H9 (cell line): ENCODE results near the gene LITAFD. TPM values are rescaled to one million over a fixed set of nuclear protein-coding genes. Genes with fewer than 3 reads are reported as not detected.

Experiments used
- DNase-seq: peaks from one replicate; pipeline ENCODE4 v3.0.0-alpha.2; 2017
- H2AFZ ChIP-seq: one replicate; pipeline ENCODE4 v1.6.1; 2013; ENCODE audit warnings: mild to moderate bottlenecking, low read length, control low read depth, moderate library complexity
- H2AK5ac ChIP-seq: 2 replicates; pipeline ENCODE4 v1.6.1; 2013; ENCODE audit warnings: low read length, control low read depth, mixed read lengths; ENCODE audit not compliant: insufficient read length
- H2BK120ac ChIP-seq: one replicate; pipeline ENCODE4 v1.6.1; 2013; ENCODE audit warnings: low read depth, mild to moderate bottlenecking, low read length, control low read depth, inconsistent platforms; ENCODE audit not compliant: poor library complexity, severe bottlenecking
- H2BK12ac ChIP-seq: 2 replicates; pipeline ENCODE4 v1.6.1; 2013; ENCODE audit warnings: low read length, control low read depth, mixed read lengths, low read depth; ENCODE audit not compliant: insufficient read length
- H2BK15ac ChIP-seq: 2 replicates; pipeline ENCODE4 v1.6.1; 2013; ENCODE audit warnings: low read depth, low read length, control low read depth
- H2BK20ac ChIP-seq: one replicate; pipeline ENCODE4 v1.6.1; 2013; ENCODE audit warnings: low read depth, mild to moderate bottlenecking, low read length, control low read depth, inconsistent platforms; ENCODE audit not compliant: poor library complexity, severe bottlenecking
- H2BK5ac ChIP-seq: 2 replicates; pipeline ENCODE4 v1.6.1; 2013; ENCODE audit warnings: low read length, control low read depth, mixed read lengths; ENCODE audit not compliant: insufficient read length
- H3K14ac ChIP-seq: 2 replicates; pipeline ENCODE4 v1.6.1; 2013; ENCODE audit warnings: low read length, control low read depth; ENCODE audit not compliant: insufficient read depth
- H3K18ac ChIP-seq: 2 replicates; pipeline ENCODE4 v1.6.1; 2013; ENCODE audit warnings: low read depth, mild to moderate bottlenecking, mixed read lengths, low read length, control low read depth; ENCODE audit not compliant: insufficient read length
- H3K23ac ChIP-seq: 2 replicates; pipeline ENCODE4 v1.6.1; 2013; ENCODE audit warnings: low read length, control low read depth, mixed read lengths, low read depth; ENCODE audit not compliant: insufficient read length
- H3K23me2 ChIP-seq: 2 replicates; pipeline ENCODE4 v1.6.1; 2013; ENCODE audit warnings: low read depth, mild to moderate bottlenecking, mixed read lengths, low read length, control low read depth; ENCODE audit not compliant: insufficient read length, poor library complexity, severe bottlenecking
- H3K27ac ChIP-seq: 2 replicates; pipeline ENCODE4 v1.5.1; 2013; ENCODE audit warnings: low read length, control low read depth, mixed read lengths, low read depth; ENCODE audit not compliant: insufficient read length
- H3K27me3 ChIP-seq: 2 replicates; pipeline ENCODE4 v1.6.1; 2013; ENCODE audit warnings: low read length, control low read depth, inconsistent platforms; ENCODE audit not compliant: insufficient read depth
- H3K4ac ChIP-seq: 2 replicates; pipeline ENCODE4 v1.6.1; 2013; ENCODE audit warnings: low read depth, mild to moderate bottlenecking, control low read depth, inconsistent platforms, low read length, moderate library complexity
- H3K4me1 ChIP-seq: 2 replicates; pipeline ENCODE4 v1.6.1; 2013; ENCODE audit warnings: low read length, control low read depth, inconsistent platforms; ENCODE audit not compliant: insufficient read depth
- H3K4me2 ChIP-seq: 2 replicates; pipeline ENCODE4 v1.6.1; 2013; ENCODE audit warnings: low read length, control low read depth, mixed read lengths; ENCODE audit not compliant: insufficient read length, insufficient read depth
- H3K56ac ChIP-seq: 2 replicates; pipeline ENCODE4 v1.6.1; 2013; ENCODE audit warnings: low read depth, mild to moderate bottlenecking, mixed read lengths, low read length, control low read depth; ENCODE audit not compliant: insufficient read length
- H3K79me1 ChIP-seq: 2 replicates; pipeline ENCODE4 v1.6.1; 2013; ENCODE audit warnings: low read depth, mild to moderate bottlenecking, moderate library complexity, low read length, control low read depth, inconsistent platforms; ENCODE audit not compliant: insufficient read depth, poor library complexity, severe bottlenecking
- H3K79me2 ChIP-seq: 2 replicates; pipeline ENCODE4 v1.6.1; 2013; ENCODE audit warnings: low read length, control low read depth, inconsistent platforms; ENCODE audit not compliant: insufficient read depth
- H3K9ac ChIP-seq: 2 replicates; pipeline ENCODE4 v1.6.1; 2013; ENCODE audit warnings: low read length, control low read depth, mixed read lengths; ENCODE audit not compliant: insufficient read length; ENCODE audit errors: extremely low read depth
- H3K9me3 ChIP-seq: one replicate; pipeline ENCODE4 v1.6.1; 2013; ENCODE audit warnings: low read depth, low read length, inconsistent platforms; ENCODE audit not compliant: control insufficient read depth
- H3T11ph ChIP-seq: one replicate; pipeline ENCODE4 v1.6.1; 2013; ENCODE audit warnings: mild to moderate bottlenecking, low read length, control low read depth, inconsistent platforms
- H4K20me1 ChIP-seq: one replicate; pipeline ENCODE4 v1.6.1; 2013; ENCODE audit not compliant: control insufficient read depth, insufficient read length, insufficient read depth
- H4K5ac ChIP-seq: 2 replicates; pipeline ENCODE4 v1.6.1; 2013; ENCODE audit warnings: low read depth, mild to moderate bottlenecking, mixed read lengths, low read length, control low read depth; ENCODE audit not compliant: insufficient read length
- H4K8ac ChIP-seq: replicated peaks from 2 replicates; pipeline ENCODE4 v1.6.1; 2013; ENCODE audit warnings: low read length, control low read depth, mixed read lengths, low read depth; ENCODE audit not compliant: insufficient read length
- H4K91ac ChIP-seq: 2 replicates; pipeline ENCODE4 v1.6.1; 2013; ENCODE audit warnings: low read depth, mild to moderate bottlenecking, moderate library complexity, mixed read lengths, low read length, control low read depth; ENCODE audit not compliant: insufficient read length
- H3K27ac Mint-ChIP-seq, 3 experiments: 2 replicates in 2 of 3; 3 replicates in 1 of 3; pipeline ENCODE4 v1.8.0; 2020 to 2021; ENCODE audit warnings: mixed read lengths in 3 of 3, mild to moderate bottlenecking in 1 of 3, moderate library complexity in 1 of 3
- H3K27me3 Mint-ChIP-seq: 2 replicates; pipeline ENCODE4 v1.8.0; 2021; ENCODE audit warnings: low read depth, mild to moderate bottlenecking, moderate library complexity, mixed read lengths
- H3K36me3 Mint-ChIP-seq, 3 experiments: 2 replicates in 2 of 3; 3 replicates in 1 of 3; pipeline ENCODE4 v1.8.0; 2020 to 2021; ENCODE audit warnings: low read depth in 3 of 3, mixed read lengths in 3 of 3; ENCODE audit not compliant: insufficient read depth in 1 of 3
- H3K4me1 Mint-ChIP-seq, 2 experiments: 2 replicates each; pipeline ENCODE4 v1.8.0; 2020; ENCODE audit warnings: mixed read lengths in 2 of 2
- H3K4me3 Mint-ChIP-seq, 2 experiments: 2 replicates in 1 of 2; 3 replicates in 1 of 2; pipeline ENCODE4 v1.8.0; 2020 to 2021; ENCODE audit warnings: mild to moderate bottlenecking in 2 of 2, mixed read lengths in 2 of 2, moderate library complexity in 1 of 2
- H3K9me3 Mint-ChIP-seq, 2 experiments: 2 replicates in 1 of 2; 3 replicates in 1 of 2; pipeline ENCODE4 v1.8.0; 2020; ENCODE audit warnings: mild to moderate bottlenecking in 2 of 2, mixed read lengths in 2 of 2, moderate library complexity in 1 of 2
- CTCF ChIP-seq: fragments of 200-600 bp; sonication (generic); conservative IDR thresholded peaks from 3 replicates; pipeline ENCODE4 v1.8.0; 2021; ENCODE audit warnings: antibody characterized with exemption, mild to moderate bottlenecking
- WGBS: extraction: QIAGEN DNeasy Blood & Tissue Kit; methylation state at CpG from one replicate; pipeline ENCODE4 v1.1.7; 2013; ENCODE audit warnings: missing lambda C conversion rate, low lambda C conversion rate, mixed read lengths; ENCODE audit not compliant: insufficient read length; ENCODE audit errors: extremely low coverage; 5-methylcytosine and 5-hydroxymethylcytosine counted together
- total RNA-seq: library from RNA; stranded (reverse); gene quantifications from 2 replicates; pipeline ENCODE4 v1.2.1, GENCODE V29; 2021

The LITAFD gene
- total RNA-seq, 1 experiment from 2014 or later, result not detected

DNA sequence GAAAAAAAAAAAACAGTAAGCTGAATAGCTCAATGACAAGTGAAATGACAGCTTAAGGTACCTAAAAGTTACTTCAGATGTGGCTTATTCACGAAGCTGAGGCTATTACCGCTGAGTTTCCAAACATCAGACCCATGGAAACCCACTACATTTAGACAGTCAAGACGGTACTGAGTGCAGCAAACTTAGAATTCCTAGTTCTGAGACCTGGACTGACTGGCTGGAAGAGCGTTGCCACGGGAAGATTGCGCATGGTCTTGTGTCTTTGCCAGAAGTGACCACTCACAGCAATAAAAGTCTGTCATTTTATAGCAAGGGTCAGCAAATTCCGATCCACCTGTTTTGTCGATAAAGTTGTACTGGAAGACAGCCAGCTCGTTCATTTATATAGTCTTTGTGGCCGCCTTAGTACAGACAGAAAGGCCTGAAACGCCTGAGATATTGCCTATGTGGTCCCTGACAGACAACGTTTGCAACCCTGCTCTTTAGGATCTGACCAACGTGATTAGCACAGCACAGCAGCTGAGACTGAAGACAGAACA is 19.2 kb downstream of the LITAFD start:
- WGBS, result no CpG with 5 or more reads among the region's 13 CpGs

More for the DNA sequence above, 19.2 kb downstream of the LITAFD start:
- H3K23ac ChIP-seq, result no peak overlapping the region
- no peak overlapping the region for H3K14ac ChIP-seq
- Mint-ChIP-seq H3K27ac (peak overlapping the region in 1 of 3 experiments; percentile 67; a peak in 3 of 7 replicates), H3K9me3 (no peaks in the 10 kb centered on the region), H3K4me1 (peaks cover 0 to 9% of the 10 kb centered on the region in 2 experiments; a peak in 2 of 4 replicates), H3K4me3 (no peak overlapping the region), H3K27me3 (no peaks in the 10 kb centered on the region), H3K36me3 (peaks cover 84 to 97% (median 95%) of the 10 kb centered on the region in 3 experiments)
- H3K79me2 ChIP-seq, result no peaks in the 10 kb centered on the region
- no peak overlapping the region for H4K8ac ChIP-seq
- H4K91ac ChIP-seq, result no peak overlapping the region
- H2AK5ac ChIP-seq, result no peak overlapping the region
- no peak overlapping the region for H3T11ph ChIP-seq
- no peak overlapping the region for H2BK120ac ChIP-seq
- no peak overlapping the region for H3K4me2 ChIP-seq
- no peaks in the 10 kb centered on the region for H3K9me3 ChIP-seq
- H3K4me1 ChIP-seq, result no peaks in the 10 kb centered on the region
- no peak overlapping the region for H2BK20ac ChIP-seq
- H2BK12ac ChIP-seq, result no peak overlapping the region
- H2AFZ ChIP-seq, result no peak overlapping the region
- H2BK15ac ChIP-seq, result no peak overlapping the region
- H3K79me1 ChIP-seq, result no peaks in the 10 kb centered on the region
- H3K18ac ChIP-seq, result no peak overlapping the region
- no peaks in the 10 kb centered on the region for H4K20me1 ChIP-seq
- no peak overlapping the region for H2BK5ac ChIP-seq
- no peak for DNase-seq
- H4K5ac ChIP-seq, result no peak overlapping the region
- H3K27me3 ChIP-seq, result no peaks in the 10 kb centered on the region
- no peak overlapping the region for H3K9ac ChIP-seq
- TF ChIP-seq CTCF, result no peak
- H3K4ac ChIP-seq, result no peak overlapping the region
- no peaks in the 10 kb centered on the region for H3K23me2 ChIP-seq
- H3K56ac ChIP-seq, result no peak overlapping the region
- no peak overlapping the region for H3K27ac ChIP-seq
